Vagina (tissue), 2 donors: ENCODE measurements around the gene CRIP2.

Source experiments
- POLR2A ChIP-seq, 2 donors: fragments of 450-650 bp; IDR thresholded peaks; one replicate each; pipeline ENCODE4 v1.6.1; 2017; ENCODE audit warnings: antibody characterized with exemption in 2 of 2, mild to moderate bottlenecking in 2 of 2, moderate library complexity in 2 of 2
- TF ChIP-seq, protein P1 (sequence below), 3 experiments: fragments of 450-650 bp in 2 of 3; fragments of 200-600 bp in 1 of 3; sonication (generic) in 1 of 3; IDR thresholded peaks; one replicate each; pipeline ENCODE4 v1.5.1; 2017 to 2019; ENCODE audit warnings: antibody characterized with exemption in 3 of 3, mild to moderate bottlenecking in 2 of 3, moderate library complexity in 2 of 3

GRCh38 chr14:105447651-105448640, 26.7 kb upstream of the CRIP2 start:
- TF ChIP-seq POLR2A (IDR thresholded peaks at IDR 0.05) = no peak
- TF ChIP-seq, protein P1, sequence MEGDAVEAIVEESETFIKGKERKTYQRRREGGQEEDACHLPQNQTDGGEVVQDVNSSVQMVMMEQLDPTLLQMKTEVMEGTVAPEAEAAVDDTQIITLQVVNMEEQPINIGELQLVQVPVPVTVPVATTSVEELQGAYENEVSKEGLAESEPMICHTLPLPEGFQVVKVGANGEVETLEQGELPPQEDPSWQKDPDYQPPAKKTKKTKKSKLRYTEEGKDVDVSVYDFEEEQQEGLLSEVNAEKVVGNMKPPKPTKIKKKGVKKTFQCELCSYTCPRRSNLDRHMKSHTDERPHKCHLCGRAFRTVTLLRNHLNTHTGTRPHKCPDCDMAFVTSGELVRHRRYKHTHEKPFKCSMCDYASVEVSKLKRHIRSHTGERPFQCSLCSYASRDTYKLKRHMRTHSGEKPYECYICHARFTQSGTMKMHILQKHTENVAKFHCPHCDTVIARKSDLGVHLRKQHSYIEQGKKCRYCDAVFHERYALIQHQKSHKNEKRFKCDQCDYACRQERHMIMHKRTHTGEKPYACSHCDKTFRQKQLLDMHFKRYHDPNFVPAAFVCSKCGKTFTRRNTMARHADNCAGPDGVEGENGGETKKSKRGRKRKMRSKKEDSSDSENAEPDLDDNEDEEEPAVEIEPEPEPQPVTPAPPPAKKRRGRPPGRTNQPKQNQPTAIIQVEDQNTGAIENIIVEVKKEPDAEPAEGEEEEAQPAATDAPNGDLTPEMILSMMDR (IDR thresholded peaks at IDR 0.05) = no peak
